ENCODE measurements around the gene NLRP6.
"Not testable (repeated sequence)": the region's sequence is repeated elsewhere in the genome, so short reads cannot be mapped to it uniquely, and the experiment has no call there.

The NLRP6 gene

GRCh38 chr11:281486-282161, 3.4 kb downstream of the NLRP6 start:
- no peak for DNase-seq

DNA sequence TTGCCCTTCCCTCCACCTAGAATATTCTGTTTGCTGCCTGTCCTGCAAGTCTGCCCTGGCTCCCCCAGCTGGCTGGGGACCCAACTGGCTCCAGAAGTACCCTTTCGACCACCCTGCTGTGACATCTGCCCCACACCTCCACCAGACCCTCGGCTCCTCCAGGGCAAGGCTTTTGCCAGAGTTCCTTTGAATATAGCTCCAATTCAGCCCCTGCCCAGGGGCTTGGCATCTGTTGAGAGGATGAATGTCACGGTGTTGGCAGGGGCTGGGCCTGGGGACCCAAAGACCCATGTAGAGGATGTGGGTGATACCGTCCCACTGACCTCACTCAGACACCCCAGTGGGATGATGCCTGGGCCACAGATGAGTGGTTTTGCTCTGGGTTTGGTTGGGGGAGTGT, 4.0 kb downstream of the NLRP6 start:
- DNase-seq: no peak

DNA sequence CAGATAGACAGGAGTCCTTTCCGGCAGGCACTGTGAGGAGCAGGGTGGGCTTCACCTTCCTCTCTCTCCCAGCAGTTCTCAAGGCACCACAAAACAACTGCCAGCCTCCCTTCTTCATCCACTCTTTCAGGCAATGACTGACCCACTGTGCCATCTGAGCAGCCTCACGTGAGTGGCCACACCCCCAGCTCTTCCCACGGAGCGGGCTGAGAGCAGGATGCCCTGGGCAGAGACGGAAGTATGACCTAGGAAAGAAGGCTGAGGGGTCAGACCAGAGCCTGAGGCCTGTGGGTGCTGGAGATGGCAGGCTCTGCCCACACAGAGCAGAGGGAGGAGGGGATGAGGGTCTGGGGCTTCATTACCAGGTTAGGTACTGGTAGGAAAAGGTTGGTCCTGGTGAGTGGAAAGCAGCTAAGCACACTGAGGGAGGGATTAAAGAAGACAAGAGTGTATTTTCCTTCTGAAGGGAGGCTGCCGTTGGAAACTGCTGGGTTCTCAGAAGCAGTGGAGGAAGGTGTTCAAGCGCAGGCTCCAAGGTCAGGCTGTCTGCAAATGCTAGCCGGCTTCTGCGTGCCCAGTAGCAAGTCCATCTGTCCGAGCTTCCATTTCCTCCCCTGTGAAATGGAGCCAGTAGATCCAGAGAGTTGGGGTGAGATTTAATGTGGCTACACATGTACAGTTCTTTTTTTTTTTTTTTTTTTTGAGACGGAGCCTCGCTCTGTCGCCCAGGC, 4.6 kb downstream of the NLRP6 start:
- DNase-seq: no peak

GRCh38 chr11:283405-284104, 5.3 kb downstream of the NLRP6 start:
- no peak for DNase-seq

GRCh38 chr11:284105-285020, 6.2 kb downstream of the NLRP6 start:
- DNase-seq: no peak

DNA sequence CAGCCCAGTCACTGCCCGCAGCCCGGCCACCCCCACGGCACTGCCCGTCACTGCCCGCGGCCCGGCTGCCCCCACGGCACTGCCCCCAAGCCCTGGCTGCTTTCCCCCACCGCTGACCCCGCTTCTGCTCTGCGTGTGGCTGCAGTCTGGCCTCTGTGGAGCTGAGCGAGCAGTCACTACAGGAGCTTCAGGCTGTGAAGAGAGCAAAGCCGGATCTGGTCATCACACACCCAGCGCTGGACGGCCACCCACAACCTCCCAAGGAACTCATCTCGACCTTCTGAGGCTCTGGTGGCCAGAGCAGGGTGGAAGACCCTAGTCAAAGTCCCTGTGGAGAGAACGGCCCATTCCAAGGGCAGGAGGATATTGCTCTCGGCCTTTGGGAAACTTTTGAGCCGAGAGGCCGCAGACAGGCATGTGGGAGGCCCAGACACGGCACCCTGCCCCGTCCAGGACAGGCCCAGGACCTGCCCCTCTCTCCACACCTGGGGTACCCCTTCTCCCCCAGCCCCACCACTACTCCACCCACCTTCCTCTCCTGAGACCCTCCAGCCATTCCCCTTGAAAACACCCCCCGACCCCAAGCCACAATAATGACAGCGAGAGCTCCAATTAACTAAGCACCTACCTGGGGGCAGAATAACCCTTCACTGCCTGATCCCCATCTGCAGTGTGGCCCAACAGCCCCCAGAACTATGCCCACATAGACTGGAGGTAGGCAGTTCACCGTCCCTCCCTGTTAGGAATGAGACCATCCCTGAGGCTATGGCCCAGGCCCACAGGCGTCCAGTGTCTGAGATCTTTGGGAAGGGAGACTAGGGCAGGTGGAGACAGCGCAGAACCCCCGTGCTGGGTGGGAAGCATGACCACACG, 7.0 kb downstream of the NLRP6 start:
- no peak for DNase-seq

DNA sequence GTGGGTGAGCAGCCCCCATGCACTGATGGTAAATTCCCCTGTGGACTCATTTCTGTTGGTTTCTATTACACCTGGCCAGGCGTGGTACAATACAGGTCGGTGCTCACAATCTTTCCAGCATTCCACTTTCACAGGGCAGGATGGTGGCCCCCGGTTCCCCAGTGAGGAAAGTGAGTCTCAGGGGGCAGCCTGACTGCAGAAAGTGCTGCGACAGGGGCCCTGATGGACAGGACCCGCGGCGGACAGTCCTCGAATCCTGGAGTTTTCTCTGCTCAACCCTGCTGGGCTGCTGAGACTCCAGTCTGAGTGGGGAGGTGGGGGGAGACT, 7.7 kb downstream of the NLRP6 start:
- no peak for DNase-seq

GRCh38 chr11:286977-287820, 9.0 kb downstream of the NLRP6 start:
- not testable (repeated sequence) for DNase-seq

DNA sequence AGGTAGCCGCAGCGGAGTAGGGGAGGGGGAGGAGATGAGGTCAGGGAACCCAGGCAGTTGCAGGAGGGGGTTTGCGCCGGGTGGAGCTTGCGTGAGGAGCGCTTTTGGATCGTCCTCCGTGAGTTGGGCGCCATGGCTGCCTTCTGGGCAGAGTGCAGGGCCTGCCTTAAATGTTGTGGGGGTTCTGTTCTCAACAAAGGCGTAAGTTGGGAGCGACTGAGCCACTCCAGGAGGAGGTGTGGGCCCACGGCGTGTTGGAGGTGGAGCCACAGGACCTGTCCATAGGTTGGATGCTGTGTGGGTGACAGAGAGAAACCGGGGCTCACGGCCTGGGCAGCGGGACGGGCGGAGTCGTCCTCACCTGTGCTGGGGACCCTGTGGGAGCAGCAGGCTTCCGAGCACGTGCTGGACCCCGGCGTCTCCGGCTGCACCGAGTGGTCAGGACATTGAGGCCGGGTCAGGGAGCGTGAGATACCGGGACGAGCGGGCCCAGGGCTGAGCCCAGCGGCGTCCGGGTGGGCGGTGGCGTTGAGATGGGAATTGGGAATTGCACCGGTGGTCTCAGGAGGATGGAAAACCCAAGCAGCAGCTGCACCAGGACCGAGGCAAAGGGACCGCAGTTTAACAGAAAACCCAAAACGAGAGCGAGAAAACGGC, 9.7 kb downstream of the NLRP6 start:
- no peak for DNase-seq

DNA sequence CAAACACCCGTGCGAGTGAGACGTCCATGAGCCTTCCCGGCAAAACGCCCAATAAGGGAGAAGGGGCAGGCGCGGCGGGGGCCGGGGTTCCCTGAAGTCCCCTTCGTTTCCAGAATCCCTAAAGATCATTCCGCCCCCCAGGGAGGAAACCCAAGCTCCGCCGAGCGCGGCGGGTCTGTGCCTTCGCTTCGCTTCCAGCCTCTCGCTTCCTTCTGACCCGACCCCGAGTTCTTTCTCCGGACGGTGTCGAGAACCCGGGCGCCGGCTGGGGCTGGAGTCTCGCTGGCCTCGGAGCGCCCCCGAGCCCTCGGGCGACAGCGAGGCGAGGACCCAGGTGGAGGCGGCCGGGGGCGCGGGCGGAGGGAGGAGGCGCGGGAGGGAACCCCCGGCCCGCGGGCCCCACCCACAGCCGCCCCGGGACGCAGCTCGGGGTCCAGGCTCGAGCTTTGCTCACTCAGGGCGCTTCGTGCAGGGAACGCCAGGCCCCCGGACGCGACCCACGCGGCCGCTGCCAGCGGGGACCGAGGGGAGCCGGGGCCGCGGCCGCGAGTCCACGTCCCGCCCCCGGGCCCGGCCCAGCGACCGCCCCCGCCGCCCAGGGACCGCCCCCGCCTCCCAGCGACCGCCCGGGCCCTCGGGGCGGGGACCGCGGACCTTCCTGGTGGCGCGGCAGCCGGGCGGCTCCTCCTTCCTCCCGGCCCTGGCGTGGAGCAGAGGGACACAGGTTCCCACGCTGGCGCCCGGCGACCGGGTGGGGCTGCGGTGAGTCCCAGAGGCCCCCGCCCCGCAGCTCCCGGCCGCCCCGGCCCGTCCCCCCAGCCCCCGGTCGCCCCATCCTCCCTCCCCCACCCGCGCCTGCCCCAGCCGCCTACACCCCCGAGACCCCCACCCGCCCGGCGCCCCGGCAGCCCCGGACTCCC, 10.5 kb downstream of the NLRP6 start, which contains the start of gene PGGHG:
TSS of gene PGGHG (plus strand) at position 649 of the 920 bp plus-strand sequence. CDS start 691 bp downstream, outside the sequence.
- peak in 3 of 58 donors; percentile 16 to 42 (median 28) for DNase-seq

- no peak for DNase-seq
These were observed 11.1 kb downstream of the NLRP6 start for GRCh38 chr11:289398-289711.

GRCh38 chr11:289712-290620, 11.8 kb downstream of the NLRP6 start:
- DNase-seq: no peak

DNA sequence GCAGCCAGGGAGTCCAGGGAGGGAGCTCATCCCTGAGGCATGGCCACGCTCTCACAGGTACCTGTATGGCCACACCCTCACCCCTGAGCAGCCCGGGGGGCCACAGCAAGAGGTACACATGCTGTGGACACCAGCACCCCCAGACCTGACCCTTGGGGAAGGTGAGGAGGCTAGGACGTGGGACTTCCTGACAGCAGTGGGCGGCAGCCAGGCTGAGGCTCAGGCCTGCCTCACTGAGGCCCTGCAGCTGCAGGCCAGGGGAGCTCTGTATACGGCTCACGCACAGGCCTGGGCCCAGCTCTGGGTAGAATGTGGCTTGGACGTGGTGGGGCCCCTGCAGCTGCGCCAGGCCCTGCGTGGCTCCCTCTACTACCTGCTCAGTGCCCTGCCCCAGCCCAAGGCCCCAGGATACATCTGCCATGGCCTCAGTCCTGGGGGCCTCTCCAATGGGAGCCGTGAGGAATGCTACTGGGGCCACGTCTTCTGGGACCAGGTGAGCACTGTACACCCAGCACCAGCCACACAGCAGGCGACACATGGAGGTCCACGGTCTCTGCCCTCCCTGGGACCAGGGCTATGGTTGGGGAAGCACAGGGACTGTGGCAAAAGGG, 12.5 kb downstream of the NLRP6 start:
- DNase-seq: no peak

DNA sequence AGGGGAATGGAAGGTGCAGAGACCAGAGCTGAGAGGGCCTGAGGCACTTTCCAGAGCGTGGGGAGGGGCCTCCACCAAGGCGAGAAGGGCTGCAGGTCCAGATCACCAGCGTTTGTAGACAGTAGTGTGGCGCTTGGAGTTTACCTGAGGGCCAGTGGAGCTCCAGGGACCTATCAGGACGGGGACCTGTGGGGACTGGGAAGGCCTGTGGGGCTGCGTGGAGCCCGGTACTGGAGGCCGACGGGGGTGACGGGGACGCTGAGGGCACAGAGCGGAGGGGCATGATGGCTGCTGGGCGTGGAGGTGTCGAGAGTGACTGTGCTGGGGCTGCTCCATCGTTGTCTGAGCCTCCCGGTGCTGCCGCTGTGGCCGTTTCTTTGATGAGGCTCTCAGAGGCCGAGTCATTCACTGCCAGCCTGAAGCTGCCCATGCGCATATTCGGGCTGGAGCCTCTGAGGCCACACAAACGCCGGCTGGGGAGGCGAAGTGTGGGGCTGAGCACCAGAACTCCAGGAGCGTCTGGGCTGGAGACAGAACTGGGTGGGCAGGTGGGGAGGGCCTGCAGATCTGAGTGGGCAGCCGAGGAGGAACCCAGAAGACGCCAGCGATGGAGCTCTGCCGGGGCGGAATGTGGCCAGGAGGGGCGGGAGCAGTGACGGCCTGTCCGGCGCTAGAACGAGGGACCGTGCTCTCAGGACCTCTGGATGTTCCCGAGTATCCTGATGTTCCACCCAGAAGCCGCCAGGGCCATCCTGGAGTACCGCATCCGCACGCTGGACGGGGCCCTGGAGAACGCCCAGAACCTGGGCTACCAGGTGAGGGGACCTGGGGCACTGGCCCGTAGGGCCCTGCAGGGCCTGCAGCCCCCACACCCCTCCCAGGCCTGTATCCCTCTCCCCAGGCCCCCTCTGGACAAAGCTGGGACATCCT, 13.3 kb downstream of the NLRP6 start:
- no peak for DNase-seq
